Heart right ventricle (tissue), 16 donors: ENCODE measurements around the gene AKAP13. TPM values are rescaled to one million over a fixed set of nuclear protein-coding genes. Genes with fewer than 3 reads are reported as not detected.

Experiments
- ATAC-seq, 8 donors: fragments of 200-7000 bp; cut with Tn5 transposase; one replicate each; pipeline ENCODE4 v1.9.1; 2020; ENCODE audit warnings: mild to moderate bottlenecking in 8 of 8, moderate library complexity in 8 of 8, moderate number of reproducible peaks in 1 of 8
- DNase-seq, 2 donors: peaks; one replicate each; pipeline ENCODE4 v3.0.0-alpha.2; 2020
- H3K27ac ChIP-seq, 10 donors: fragments of 200-600 bp; sonication (generic) in 2 of 10; one replicate each; pipeline versions ENCODE4 v1.5.0 to v1.8.0; 2020 to 2022; ENCODE audit warnings: mild to moderate bottlenecking in 3 of 10
- H3K27me3 ChIP-seq, 7 donors: fragments of 200-600 bp; one replicate each; pipeline ENCODE4 v1.8.0; 2021 to 2022; ENCODE audit warnings: mild to moderate bottlenecking in 2 of 7
- H3K36me3 ChIP-seq, 9 donors: fragments of 200-600 bp; sonication (generic) in 1 of 9; one replicate each; pipeline versions ENCODE4 v1.5.0 to v1.8.0; 2020 to 2022; ENCODE audit warnings: mild to moderate bottlenecking in 2 of 9
- H3K4me1 ChIP-seq, 9 donors: fragments of 200-600 bp; sonication (generic) in 1 of 9; one replicate each; pipeline versions ENCODE4 v1.5.0 to v1.8.0; 2020 to 2022; ENCODE audit warnings: mild to moderate bottlenecking in 4 of 9
- H3K4me3 ChIP-seq, 10 donors: fragments of 200-600 bp; sonication (generic) in 2 of 10; one replicate each; pipeline versions ENCODE4 v1.5.0 to v1.8.0; 2020 to 2022; ENCODE audit warnings: mild to moderate bottlenecking in 7 of 10, moderate library complexity in 2 of 10
- H3K9me3 ChIP-seq, 11 donors: fragments of 200-600 bp in 10 of 11; sonication (generic) in 2 of 11; one replicate each; pipeline versions ENCODE4 v1.5.0 to v1.8.0; 2013 to 2022; ENCODE audit warnings: mild to moderate bottlenecking in 2 of 11, control low read depth in 1 of 11, moderate library complexity in 1 of 11
- WGBS, 2 donors: extraction: QIAGEN DNeasy Blood & Tissue Kit; methylation state at CpG; one replicate each; pipeline ENCODE4 v1.1.7; 2013; ENCODE audit warnings: inconsistent platforms in 1 of 2; 5-methylcytosine and 5-hydroxymethylcytosine counted together
- intact Hi-C, 10 donors: fragments of 100-400 bp; cut with DNase I; formaldehyde crosslinking; loops; one replicate each; pipeline versions ENCODE4 v1.11.1 to v1.14.2; 2022
- polyA plus RNA-seq, 2 donors: library from polyadenylated mRNA; stranded (reverse); fragments of 200-250 nt; gene quantifications; one replicate each; pipeline ENCODE4 v1.2.3, GENCODE V29; 2013
- total RNA-seq, 10 donors: library from RNA; stranded (reverse); fragmentation: NEBNext Ultra II Directional in 3 of 10; extraction: Animal tissue kit (Norgen Biotek cat#: 25700) in 3 of 10; gene quantifications; one replicate each; pipeline versions ENCODE4 v1.2.1 to v1.2.4, GENCODE V29; 2021 to 2023
- TF ChIP-seq, protein P1 (sequence below), 9 donors: fragments of 200-600 bp; sonication (generic) in 2 of 9; IDR thresholded peaks; one replicate each; pipeline versions ENCODE4 v1.5.0 to v1.8.0; 2021 to 2022; ENCODE audit warnings: antibody characterized with exemption in 9 of 9, mild to moderate bottlenecking in 5 of 9, moderate library complexity in 1 of 9
- donor health status: Arrhythmogenic right ventricular cardiomyopathy.
- donor health status: ischemic (EF 13 %, LVEDD 7.1; RV severe dilation, severe dysfunction).
- donor health status: healthy with polysubstance abuse.
- donor health status: DM: no; HTN: yes; CAD: no.
- donor health status: DM: no; HTN: no; CAD: no.
- donor health status: ischemic (EF 25% LVEDD 6.9; RV normal size, moderate dysfunction).
- donor health status: ischemic (EF 25% LVEDD 5.7; RV mildly dilated, moderate dysfunction).
- donor health status: healthy.
- donor health status: DM: yes; HTN: yes; CAD: no.
- donor health status: Ischemic cardiomyopathy.
- donor health status: ischemic (EF 35%, LVEDD 5.7; RV mildly dilated, moderate dysfunction).
- donor health status: nonischemic (EF 11% LVEDD 7.7; RV severe dilation, severe dysfunction).
- donor health status: DM: yes; HTN: yes; CAD: no.
- donor health status: PGD.
- donor health status: ischemic (EF 29% LVEDD 5.4; RV normal size, mild dysfunction).
- donor health status: nonischemic (EF 23%, LVEDD 6.1; RV moderate dilation, normal function).

The AKAP13 gene
- total and polyA plus RNA-seq, 12 donors, result 89.3 to 645 (median 480) TPM

DNA sequence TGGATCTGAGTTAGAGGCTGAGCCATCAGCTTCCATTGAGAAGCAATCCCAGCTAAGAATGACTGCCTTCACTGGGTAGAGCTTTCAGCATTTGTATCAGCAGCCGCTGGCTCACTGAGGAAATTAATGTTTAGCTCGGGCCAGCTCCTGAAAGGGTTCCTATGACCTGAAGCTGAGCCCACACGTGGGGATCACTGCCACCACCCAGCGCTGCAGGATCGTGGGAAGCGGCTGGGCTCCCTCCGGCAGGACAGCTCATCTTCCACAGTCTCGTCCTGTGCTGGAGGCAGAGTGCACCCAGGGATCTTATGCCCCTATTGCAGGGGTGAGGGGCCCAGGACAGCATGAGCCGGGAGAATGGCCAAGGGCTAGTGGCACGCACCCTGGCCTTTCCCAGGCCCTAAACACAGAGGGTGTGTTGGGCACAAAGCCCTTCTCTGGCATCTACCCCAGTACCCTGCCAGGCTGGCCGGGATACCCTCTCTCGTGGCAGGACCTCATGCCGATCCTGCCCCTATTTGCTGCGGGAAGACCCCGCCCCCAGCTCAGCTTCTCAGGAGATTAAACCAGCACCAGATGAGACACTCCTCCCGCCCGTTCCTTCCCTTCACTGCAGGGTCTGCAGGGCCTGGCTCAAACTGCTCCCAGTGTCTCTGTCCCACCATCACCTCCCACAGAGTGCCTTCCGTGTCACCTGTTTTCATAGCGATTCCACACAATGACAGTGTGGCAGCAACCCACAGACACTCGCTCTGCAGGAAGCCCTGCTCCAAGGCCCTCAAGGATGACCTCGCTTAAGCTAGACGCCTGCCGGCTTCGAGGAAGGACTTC is 385.8 kb downstream of the AKAP13 start:
- no peak for DNase-seq
- Histone ChIP-seq H3K27me3 (no peaks in the 10 kb centered on the region), H3K27ac (no peak overlapping the region), H3K36me3 (peaks cover 0 to 9% (median 0%) of the 10 kb centered on the region in 9 donors), H3K9me3 (no peaks in the 10 kb centered on the region), H3K4me1 (peaks cover 18 to 53% (median 37%) of the 10 kb centered on the region in 9 donors), H3K4me3 (no peak overlapping the region)
- intact Hi-C loops, result loop anchor here in 1 of 10 donors (10.0 kb wide), 1 partner anchor 59 kb away; no protein-coding TSS in a partner anchor
- no peak for ATAC-seq
- 86 to 88% methylated on average over 24 of the region's 24 CpGs for WGBS, 2 donors
- TF ChIP-seq, protein P1, sequence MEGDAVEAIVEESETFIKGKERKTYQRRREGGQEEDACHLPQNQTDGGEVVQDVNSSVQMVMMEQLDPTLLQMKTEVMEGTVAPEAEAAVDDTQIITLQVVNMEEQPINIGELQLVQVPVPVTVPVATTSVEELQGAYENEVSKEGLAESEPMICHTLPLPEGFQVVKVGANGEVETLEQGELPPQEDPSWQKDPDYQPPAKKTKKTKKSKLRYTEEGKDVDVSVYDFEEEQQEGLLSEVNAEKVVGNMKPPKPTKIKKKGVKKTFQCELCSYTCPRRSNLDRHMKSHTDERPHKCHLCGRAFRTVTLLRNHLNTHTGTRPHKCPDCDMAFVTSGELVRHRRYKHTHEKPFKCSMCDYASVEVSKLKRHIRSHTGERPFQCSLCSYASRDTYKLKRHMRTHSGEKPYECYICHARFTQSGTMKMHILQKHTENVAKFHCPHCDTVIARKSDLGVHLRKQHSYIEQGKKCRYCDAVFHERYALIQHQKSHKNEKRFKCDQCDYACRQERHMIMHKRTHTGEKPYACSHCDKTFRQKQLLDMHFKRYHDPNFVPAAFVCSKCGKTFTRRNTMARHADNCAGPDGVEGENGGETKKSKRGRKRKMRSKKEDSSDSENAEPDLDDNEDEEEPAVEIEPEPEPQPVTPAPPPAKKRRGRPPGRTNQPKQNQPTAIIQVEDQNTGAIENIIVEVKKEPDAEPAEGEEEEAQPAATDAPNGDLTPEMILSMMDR (IDR thresholded peaks at IDR 0.05), result no peak

DNA sequence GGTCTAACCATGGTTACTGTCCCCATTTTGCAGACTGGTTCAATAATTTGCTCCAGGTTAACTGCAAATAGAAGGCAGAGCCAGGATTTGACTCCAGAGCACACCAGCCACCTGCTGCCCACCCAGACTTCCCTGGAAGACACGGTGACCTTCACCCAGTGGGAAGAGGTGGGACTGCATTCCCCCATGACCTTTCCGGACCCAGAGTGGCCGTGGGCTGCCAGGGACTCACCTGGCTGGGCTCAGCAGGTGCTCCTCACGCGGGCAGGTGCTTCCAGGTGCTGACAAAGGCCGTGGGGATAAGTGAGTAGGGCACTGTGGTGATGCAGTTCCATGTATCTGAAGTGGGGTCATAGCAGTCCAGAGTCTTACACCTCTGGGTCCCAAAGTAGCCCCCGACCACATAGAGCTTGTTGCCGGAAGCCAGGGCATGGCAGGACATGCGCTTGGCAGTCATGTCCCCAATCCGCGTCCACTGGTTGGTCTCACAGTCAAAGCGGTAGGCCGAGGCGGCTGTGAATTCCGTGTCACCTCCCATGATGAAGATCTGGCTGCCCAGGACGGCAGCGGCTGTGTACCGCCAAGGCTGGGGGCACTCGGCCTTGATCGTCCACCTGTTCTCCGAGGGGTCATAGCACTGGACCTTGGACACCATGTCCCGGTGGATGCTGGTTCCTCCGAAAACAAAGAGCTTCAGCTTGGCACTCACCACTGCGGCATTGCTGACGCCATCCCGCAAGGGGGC is 387.6 kb downstream of the AKAP13 start:
- no peaks in the 10 kb centered on the region for H3K27me3 ChIP-seq
- intact Hi-C loops, result loop anchor here in 1 of 10 donors (10.0 kb wide), 1 partner anchor 57 kb away; no protein-coding TSS in a partner anchor
- DNase-seq, result no peak
- no peak for ATAC-seq
- H3K36me3 ChIP-seq, result peaks cover 0 to 9% (median 0%) of the 10 kb centered on the region in 9 donors
- WGBS, 2 donors, result 97 to 98% methylated on average over 26 of the region's 26 CpGs
- no peaks in the 10 kb centered on the region for H3K9me3 ChIP-seq
- H3K4me3 ChIP-seq, result no peak overlapping the region
- TF ChIP-seq, protein P1 (IDR thresholded peaks at IDR 0.05), result no peak
- no peak overlapping the region for H3K27ac ChIP-seq
- H3K4me1 ChIP-seq, result peaks cover 26 to 57% (median 44%) of the 10 kb centered on the region in 9 donors

DNA sequence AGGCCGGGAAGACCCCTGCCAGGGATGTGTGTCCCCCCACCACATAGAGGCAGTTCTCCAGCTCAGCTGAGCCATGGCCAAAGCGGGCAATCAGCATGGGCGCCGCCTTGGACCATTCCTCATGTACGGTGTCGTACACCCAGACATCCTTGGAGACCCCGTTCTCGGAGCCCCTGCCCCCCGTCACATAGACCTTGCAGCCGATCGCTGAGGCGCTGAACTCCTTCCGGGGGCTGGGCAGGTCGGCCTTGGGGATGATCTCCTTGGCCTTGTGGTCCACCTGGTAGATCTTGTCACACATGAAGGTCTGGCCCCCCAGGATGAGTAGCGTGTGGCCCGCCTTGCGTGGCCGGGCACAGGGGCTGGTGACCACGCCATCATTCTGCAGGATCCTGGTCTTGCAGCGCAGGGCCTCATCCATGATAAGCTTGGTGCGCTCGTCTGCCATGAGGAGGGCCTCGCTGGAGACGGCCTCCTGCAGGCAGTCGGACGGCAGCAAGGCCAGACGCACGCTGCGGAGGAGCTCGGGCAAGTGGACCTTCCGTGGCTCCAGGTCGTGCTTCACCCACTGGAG is 388.3 kb downstream of the AKAP13 start:
- Histone ChIP-seq H3K4me1 (peaks cover 20 to 54% (median 40%) of the 10 kb centered on the region in 9 donors), H3K27ac (no peak overlapping the region), H3K36me3 (peaks cover 0 to 9% (median 0%) of the 10 kb centered on the region in 9 donors), H3K4me3 (no peak overlapping the region), H3K27me3 (no peaks in the 10 kb centered on the region), H3K9me3 (no peaks in the 10 kb centered on the region)
- DNase-seq, result no peak
- TF ChIP-seq, protein P1 (IDR thresholded peaks at IDR 0.05), result no peak
- no peak for ATAC-seq
- intact Hi-C loops, result loop anchor here in 1 of 10 donors (10.0 kb wide), 1 partner anchor 56 kb away; no protein-coding TSS in a partner anchor
- 96 to 98% methylated on average over 32 of the region's 32 CpGs for WGBS, 2 donors
